Activated CD8-positive, alpha-beta memory T cell treated with anti-CD3 and anti-CD28 coated beads, Interleukin-2, amount 10 ng/mL, durations not matched to agents 7 days and 5 days (primary cell): ENCODE measurements around the gene DOK7. TPM values are rescaled to one million over a fixed set of nuclear protein-coding genes. Genes with fewer than 3 reads are reported as not detected.
"Not testable (repeated sequence)": the region's sequence is repeated elsewhere in the genome, so short reads cannot be mapped to it uniquely, and the experiment has no call there.

Experiments used
- ATAC-seq: fragments of 150-1000 bp; cut with Tn5 transposase; one replicate; pipeline ENCODE4 v1.10.0; 2021; ENCODE audit warnings: moderate library complexity
- CTCF ChIA-PET: fragments of 350-600 bp; sonication (Branson Sonifier 250); formaldehyde crosslinking; loops from one replicate; lab custom pipeline; 2021; ENCODE audit warnings: antibody characterized with exemption; lab: Charles Lee
- DNase-seq: peaks from one replicate; pipeline ENCODE4 v3.0.0-alpha.2; 2020
- H3K27ac Mint-ChIP-seq: one replicate; pipeline ENCODE4 v1.8.0; 2021; ENCODE audit warnings: mild to moderate bottlenecking, mixed read lengths
- H3K27me3 Mint-ChIP-seq: one replicate; pipeline ENCODE4 v1.8.0; 2021; ENCODE audit warnings: mixed read lengths
- H3K36me3 Mint-ChIP-seq: one replicate; pipeline ENCODE4 v1.8.0; 2021; ENCODE audit warnings: mild to moderate bottlenecking, mixed read lengths
- H3K4me1 Mint-ChIP-seq: one replicate; pipeline ENCODE4 v1.8.0; 2021; ENCODE audit warnings: mixed read lengths
- H3K4me3 Mint-ChIP-seq: one replicate; pipeline ENCODE4 v1.8.0; 2021; ENCODE audit warnings: mild to moderate bottlenecking, moderate library complexity, mixed read lengths
- H3K9me3 Mint-ChIP-seq: one replicate; pipeline ENCODE4 v1.8.0; 2022; ENCODE audit warnings: low read depth, mixed read lengths
- total RNA-seq, 2 experiments: library from RNA; stranded (reverse); gene quantifications; one replicate each; pipeline ENCODE4 v1.2.3, GENCODE V29; 2021

The DOK7 gene
- total RNA-seq, 2 experiments from 2014 or later = not detected

DNA sequence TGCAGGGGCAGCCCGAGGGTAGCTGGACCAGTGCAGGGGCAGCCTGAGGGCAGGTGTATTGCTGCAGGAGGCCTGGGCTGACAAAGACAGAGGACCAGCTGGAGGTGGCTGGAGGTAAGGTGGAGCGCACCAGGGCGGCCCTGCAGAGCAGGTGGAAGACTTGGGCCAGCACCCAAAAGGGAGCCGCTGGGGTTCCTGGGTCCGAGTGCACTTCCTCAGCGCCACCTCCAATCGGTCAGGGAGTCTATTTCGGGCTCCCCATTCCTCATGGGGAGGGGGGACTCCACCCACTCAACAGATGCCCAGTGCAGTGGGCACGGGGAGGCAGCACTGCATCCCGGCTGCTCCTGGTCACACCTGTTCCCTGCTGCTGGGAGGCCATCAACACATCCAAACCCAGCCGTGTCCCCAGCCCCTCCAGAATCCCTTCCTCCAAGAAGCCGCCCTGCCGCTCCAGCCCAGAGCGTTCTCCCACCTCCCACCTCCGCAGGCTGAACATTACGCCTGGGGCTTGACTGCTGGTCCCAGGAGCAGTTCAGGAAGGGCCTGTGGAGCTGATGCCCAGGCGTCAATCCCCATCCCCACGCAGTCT lies 67.7 kb downstream of the DOK7 start:
- no peak for ATAC-seq
- H3K27me3 Mint-ChIP-seq = peaks cover 8% of the 10 kb centered on the region
- no peaks in the 10 kb centered on the region for H3K36me3 Mint-ChIP-seq
- DNase-seq = no peak
- CTCF ChIA-PET = no interaction called here
- H3K27ac Mint-ChIP-seq = no peak overlapping the region
- peak overlapping the region; percentile 98 for H3K4me3 Mint-ChIP-seq
- H3K4me1 Mint-ChIP-seq = peaks cover 27% of the 10 kb centered on the region
- no peaks in the 10 kb centered on the region for H3K9me3 Mint-ChIP-seq

- CTCF ChIA-PET = no interaction called here
- Mint-ChIP-seq H3K27me3 (peaks cover 8% of the 10 kb centered on the region), H3K4me1 (peaks cover 27% of the 10 kb centered on the region), H3K4me3 (peak overlapping the region; percentile 98), H3K9me3 (no peaks in the 10 kb centered on the region), H3K36me3 (no peaks in the 10 kb centered on the region), H3K27ac (peak overlapping the region; percentile 29)
- ATAC-seq = no peak
- no peak for DNase-seq
These were observed 68.3 kb downstream of the DOK7 start for GRCh38 chr4:3531318-3531878.

GRCh38 chr4:3531879-3532750 lies 69.0 kb downstream of the DOK7 start, which contains the start of gene LRPAP1:
Gene LRPAP1, minus strand, starts transcription at chr4:3532422. Its CDS starts 10 bp downstream, at chr4:3532412.
- H3K36me3 Mint-ChIP-seq = no peaks in the 10 kb centered on the region
- H3K9me3 Mint-ChIP-seq = no peaks in the 10 kb centered on the region
- DNase-seq (peak; percentile 90), ATAC-seq (peak; percentile 89)
- H3K27ac Mint-ChIP-seq = peak within 1 kb of the TSS; percentile 93
- H3K27me3 Mint-ChIP-seq = peaks cover 8% of the 10 kb centered on the region
- CTCF ChIA-PET = no interaction called here
- peak within 1 kb of the TSS; percentile 98 for H3K4me3 Mint-ChIP-seq
- H3K4me1 Mint-ChIP-seq = peaks cover 27% of the 10 kb centered on the region

DNA sequence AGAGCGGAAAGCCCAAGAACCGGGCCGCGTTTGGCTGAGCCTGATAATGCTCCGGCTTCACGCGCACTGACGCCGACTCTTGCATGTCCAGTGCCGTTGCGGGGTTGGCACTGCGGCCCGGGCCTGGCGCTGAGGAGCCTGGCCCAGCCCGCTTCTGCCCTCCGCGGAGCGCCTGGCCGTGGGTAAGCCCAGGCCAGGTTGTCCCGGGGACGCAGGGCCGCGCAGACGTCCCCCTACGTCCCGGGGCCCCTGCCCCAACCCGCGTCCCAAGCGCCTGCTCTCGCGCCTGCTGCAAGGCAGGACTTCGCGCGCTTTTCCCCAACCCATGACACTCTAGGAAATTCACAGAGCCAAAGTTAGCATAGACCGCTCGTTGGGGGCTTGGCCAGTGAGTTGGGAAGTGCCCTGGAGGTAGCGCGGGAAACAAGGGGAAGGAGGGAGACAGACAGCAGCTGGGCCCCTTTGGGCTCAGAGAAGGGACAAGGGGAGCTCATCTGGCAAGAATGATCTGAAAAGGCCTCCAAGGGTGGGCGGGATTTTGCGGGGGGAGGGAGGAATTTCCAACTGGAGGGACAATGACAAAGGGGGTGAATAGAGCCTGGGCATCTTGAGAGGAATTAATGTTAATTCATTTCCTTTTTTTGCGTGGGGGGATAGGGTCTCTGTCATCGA lies 69.8 kb downstream of the DOK7 start:
- Mint-ChIP-seq H3K4me1 (peaks cover 26% of the 10 kb centered on the region), H3K27ac (no peak overlapping the region), H3K27me3 (peaks cover 8% of the 10 kb centered on the region), H3K36me3 (no peaks in the 10 kb centered on the region), H3K4me3 (peak overlapping the region; percentile 98), H3K9me3 (no peaks in the 10 kb centered on the region)
- CTCF ChIA-PET = no interaction called here
- DNase-seq (no peak), ATAC-seq (no peak)

DNA sequence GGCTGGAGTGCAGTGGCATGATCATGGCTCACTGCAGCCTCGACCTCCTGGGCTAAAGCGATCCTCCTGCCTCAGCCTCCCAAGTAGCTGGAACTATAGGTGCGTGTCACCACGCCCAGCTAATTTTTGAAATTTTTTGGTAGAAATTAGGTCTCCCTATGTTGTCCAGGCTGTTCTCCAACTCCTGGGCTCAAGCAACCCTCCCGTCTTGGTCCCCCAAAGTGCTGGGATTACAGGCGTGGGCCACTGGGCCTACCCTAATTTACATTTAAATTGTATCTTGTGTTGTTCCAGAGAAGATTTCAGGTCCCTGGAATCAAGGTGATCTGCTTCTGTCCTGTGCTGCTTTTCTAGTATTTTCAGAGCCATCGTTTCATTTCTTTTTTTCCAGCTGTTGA lies 70.3 kb downstream of the DOK7 start:
- CTCF ChIA-PET = no interaction called here
- H3K9me3 Mint-ChIP-seq = no peaks in the 10 kb centered on the region
- peak overlapping the region; percentile 36 for H3K4me3 Mint-ChIP-seq
- DNase-seq (no peak), ATAC-seq (no peak)
- no peaks in the 10 kb centered on the region for H3K36me3 Mint-ChIP-seq
- peaks cover 21% of the 10 kb centered on the region for H3K4me1 Mint-ChIP-seq
- H3K27me3 Mint-ChIP-seq = peaks cover 8% of the 10 kb centered on the region
- H3K27ac Mint-ChIP-seq = no peak overlapping the region

DNA sequence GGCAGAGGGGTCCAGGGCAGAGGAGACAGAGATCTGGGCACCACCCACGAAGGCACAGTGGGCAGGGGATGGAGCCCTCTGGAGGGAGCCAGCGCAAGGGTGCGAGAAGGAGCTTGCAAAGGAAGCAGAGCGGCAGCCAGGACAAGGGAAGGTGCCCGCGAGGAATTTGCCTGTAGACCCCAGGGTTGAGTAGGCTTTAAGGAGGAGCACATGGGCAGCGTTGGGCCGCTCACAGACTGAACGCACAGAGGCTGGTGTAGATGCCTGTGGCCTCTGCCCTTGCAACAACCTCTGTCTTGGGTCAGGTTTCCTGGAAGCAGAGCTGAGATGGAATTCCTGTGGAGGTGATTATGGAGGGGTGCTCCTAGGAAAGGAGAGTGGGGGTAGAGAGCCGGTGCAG lies 72.7 kb downstream of the DOK7 start:
- H3K9me3 Mint-ChIP-seq, CTCF ChIA-PET, H3K4me1 Mint-ChIP-seq: not testable (repeated sequence)

DNA sequence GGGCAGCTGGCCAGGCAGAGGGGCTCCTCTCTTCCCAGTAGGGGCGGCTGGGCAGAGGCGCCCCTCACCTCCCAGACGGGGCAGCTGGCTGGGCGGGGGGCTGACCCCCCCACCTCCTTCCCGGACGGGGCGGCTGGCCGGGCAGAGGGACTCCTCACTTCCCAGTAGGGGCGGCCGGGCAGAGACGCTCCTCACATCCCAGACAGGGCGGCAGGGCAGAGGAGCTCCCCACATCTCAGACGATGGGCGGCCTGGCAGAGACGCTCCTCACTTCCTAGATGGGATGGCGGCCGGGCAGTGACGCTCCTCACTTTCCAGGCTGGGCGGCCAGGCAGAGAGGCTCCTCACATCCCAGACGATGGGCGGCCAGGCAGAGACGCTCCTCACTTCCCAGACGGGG lies 75.8 kb downstream of the DOK7 start:
- H3K4me1 Mint-ChIP-seq, H3K27me3 Mint-ChIP-seq, H3K27ac Mint-ChIP-seq, ATAC-seq, H3K4me3 Mint-ChIP-seq, H3K9me3 Mint-ChIP-seq, H3K36me3 Mint-ChIP-seq, CTCF ChIA-PET, DNase-seq: not testable (repeated sequence)

More for the DNA sequence above, 72.7 kb downstream of the DOK7 start:
- not testable (repeated sequence) for ATAC-seq, H3K4me3 Mint-ChIP-seq, H3K27ac Mint-ChIP-seq, H3K36me3 Mint-ChIP-seq, DNase-seq, H3K27me3 Mint-ChIP-seq

DNA sequence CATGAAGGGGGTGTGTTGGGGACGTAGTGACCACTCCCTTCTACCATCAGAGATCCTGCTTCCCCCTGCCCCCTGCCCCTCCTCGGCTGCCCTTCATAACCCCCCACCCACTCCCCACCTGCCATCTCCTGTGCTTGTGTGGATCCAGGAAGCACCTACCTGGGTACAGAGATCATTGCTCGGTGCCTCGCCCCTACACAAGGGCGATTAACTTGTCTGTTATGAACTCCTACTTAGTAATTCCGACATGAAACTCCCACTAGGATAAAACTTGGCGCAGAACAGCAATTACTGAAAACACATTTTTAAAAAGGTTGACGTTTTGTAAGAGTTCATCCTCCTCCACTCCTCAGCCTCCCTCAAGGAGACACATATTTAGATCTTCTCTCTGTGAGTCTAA lies 80.3 kb downstream of the DOK7 start:
- H3K9me3 Mint-ChIP-seq, H3K36me3 Mint-ChIP-seq, H3K27me3 Mint-ChIP-seq, ATAC-seq, CTCF ChIA-PET, H3K4me3 Mint-ChIP-seq, H3K27ac Mint-ChIP-seq, H3K4me1 Mint-ChIP-seq, DNase-seq: not testable (repeated sequence)

Other genes with a start within 250 kb of the DOK7 start
- gene MSANTD1, start 214.1 kb upstream of the DOK7 start, total RNA-seq = under 1 TPM; 0.73 to 0.82 TPM
- 1 to 10 TPM; 2.1 to 5.0 TPM for gene RGS12, start 170.3 kb upstream of the DOK7 start, total RNA-seq
- not detected for gene HGFAC, start 21.3 kb upstream of the DOK7 start, total RNA-seq
- gene LRPAP1, start 69.1 kb downstream of the DOK7 start, total RNA-seq = 10 to 100 TPM; 77.2 to 87.6 TPM